ENCODE measurements around the gene MYO1A.
"Not testable (repeated sequence)": the region's sequence is repeated elsewhere in the genome, so short reads cannot be mapped to it uniquely, and the experiment has no call there.

The MYO1A gene

DNA sequence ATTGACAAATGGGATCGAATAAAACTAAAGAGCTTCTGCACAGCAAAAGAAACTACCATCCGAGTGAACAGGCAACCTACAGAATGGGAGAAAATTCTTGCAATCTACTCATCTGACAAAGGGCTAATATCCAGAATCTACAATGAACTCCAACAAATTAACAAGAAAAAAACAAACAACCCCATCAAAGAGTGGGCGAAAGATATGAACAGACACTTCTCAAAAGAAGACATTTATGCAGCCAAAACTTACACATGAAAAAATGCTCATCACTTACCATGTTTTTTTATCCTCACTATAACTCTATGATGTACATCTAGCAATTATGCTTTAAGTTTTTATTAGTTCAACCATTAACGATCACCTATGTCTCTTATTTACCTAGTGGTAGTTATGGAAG is 4.0 kb upstream of the MYO1A start:
- H3K9ac ChIP-seq (ENCODE audit: low read depth, low read length); H3K9me3 ChIP-seq (ENCODE audit: control insufficient read depth, insufficient read depth, low read length); H3K27me3 ChIP-seq (ENCODE audit: control insufficient read depth, insufficient read depth, low read length); H3K4me3 ChIP-seq (ENCODE audit: low read depth, low read length); H3K4me1 ChIP-seq (ENCODE audit: control insufficient read depth, insufficient read depth, low read length): not testable (repeated sequence)
- peaks cover 14% of the 10 kb centered on the region for H3K36me3 ChIP-seq (ENCODE audit: control insufficient read depth, insufficient read depth, low read length)

DNA sequence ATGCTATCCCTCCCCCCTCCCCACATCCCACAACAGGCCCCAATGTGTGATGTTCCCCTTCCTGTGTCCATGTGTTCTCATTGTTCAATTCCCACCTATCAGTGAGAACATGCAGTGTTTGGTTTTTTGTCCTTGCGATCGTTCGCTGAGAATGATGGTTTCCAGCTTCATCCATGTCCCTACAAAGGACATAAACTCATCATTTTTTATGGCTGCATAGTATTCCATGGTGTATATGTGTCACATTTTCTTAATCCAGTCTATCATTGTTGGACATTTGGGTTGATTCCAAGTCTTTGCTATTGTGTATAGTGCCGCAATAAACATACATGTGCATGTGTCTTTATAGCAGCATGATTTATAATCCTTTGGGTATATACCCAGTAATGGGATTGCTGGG is 3.2 kb upstream of the MYO1A start:
- not testable (repeated sequence) for H3K4me1 ChIP-seq (ENCODE audit: control insufficient read depth, insufficient read depth, low read length); H3K9me3 ChIP-seq (ENCODE audit: control insufficient read depth, insufficient read depth, low read length); H3K36me3 ChIP-seq (ENCODE audit: control insufficient read depth, insufficient read depth, low read length); H3K9ac ChIP-seq (ENCODE audit: low read depth, low read length); H3K27me3 ChIP-seq (ENCODE audit: control insufficient read depth, insufficient read depth, low read length); H3K4me3 ChIP-seq (ENCODE audit: low read depth, low read length)

DNA sequence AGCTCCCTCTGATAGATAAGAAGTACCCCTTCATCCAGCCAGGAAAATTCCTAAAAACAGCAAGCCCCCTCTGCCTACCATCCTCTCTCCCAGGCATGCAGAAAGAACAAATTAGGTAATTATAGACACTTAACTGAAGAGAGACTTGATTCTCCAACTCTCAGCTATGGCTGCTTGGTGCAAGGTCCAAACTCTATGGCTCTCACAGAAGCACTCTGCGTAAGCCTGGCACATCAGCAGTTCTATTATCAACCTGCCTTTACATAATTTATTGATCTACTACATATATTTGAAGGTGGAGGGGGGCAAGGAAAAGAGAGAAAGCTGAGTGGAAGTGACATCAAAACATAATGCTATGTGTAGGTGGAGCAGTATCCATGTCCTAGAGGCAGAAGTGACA is 1.1 kb upstream of the MYO1A start:
- H3K4me1 ChIP-seq (ENCODE audit: control insufficient read depth, insufficient read depth, low read length), result no peaks in the 10 kb centered on the region
- no peak overlapping the region for H3K9ac ChIP-seq (ENCODE audit: low read depth, low read length)
- H3K9me3 ChIP-seq (ENCODE audit: control insufficient read depth, insufficient read depth, low read length), result no peaks in the 10 kb centered on the region
- no peak overlapping the region for H3K4me3 ChIP-seq (ENCODE audit: low read depth, low read length)
- no peaks in the 10 kb centered on the region for H3K36me3 ChIP-seq (ENCODE audit: control insufficient read depth, insufficient read depth, low read length)
- no peaks in the 10 kb centered on the region for H3K27me3 ChIP-seq (ENCODE audit: control insufficient read depth, insufficient read depth, low read length)

DNA sequence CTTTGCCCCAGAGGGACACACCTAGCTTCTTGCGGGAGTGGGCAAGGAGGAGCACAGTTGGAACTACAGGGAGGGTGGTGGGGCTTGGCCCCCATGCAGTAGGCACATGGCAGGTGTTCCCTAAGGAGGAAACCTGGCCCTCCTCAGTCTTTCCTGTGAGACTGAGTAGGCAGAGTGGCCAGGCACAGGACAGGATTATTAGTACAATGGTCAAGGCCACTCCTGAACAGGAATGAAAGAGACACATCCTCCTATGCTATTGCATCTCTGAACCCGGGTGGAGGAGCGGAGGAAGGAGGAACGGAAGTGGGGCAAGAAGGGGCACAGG is 846 bp downstream of the MYO1A start:
- Histone ChIP-seq H3K9me3 (ENCODE audit: control insufficient read depth, insufficient read depth, low read length) (no peaks in the 10 kb centered on the region), H3K36me3 (ENCODE audit: control insufficient read depth, insufficient read depth, low read length) (no peaks in the 10 kb centered on the region), H3K4me1 (ENCODE audit: control insufficient read depth, insufficient read depth, low read length) (no peaks in the 10 kb centered on the region)

GRCh38 chr12:57048423-57049118 is 1.4 kb downstream of the MYO1A start:
- Histone ChIP-seq H3K27me3 (ENCODE audit: control insufficient read depth, insufficient read depth, low read length) (no peaks in the 10 kb centered on the region), H3K9me3 (ENCODE audit: control insufficient read depth, insufficient read depth, low read length) (no peaks in the 10 kb centered on the region), H3K9ac (ENCODE audit: low read depth, low read length) (no peak overlapping the region), H3K36me3 (ENCODE audit: control insufficient read depth, insufficient read depth, low read length) (no peaks in the 10 kb centered on the region), H3K4me3 (ENCODE audit: low read depth, low read length) (no peak overlapping the region), H3K4me1 (ENCODE audit: control insufficient read depth, insufficient read depth, low read length) (no peaks in the 10 kb centered on the region)

More for the DNA sequence above, 846 bp downstream of the MYO1A start:
- H3K4me3 ChIP-seq (ENCODE audit: low read depth, low read length), result no peak overlapping the region
- no peaks in the 10 kb centered on the region for H3K27me3 ChIP-seq (ENCODE audit: control insufficient read depth, insufficient read depth, low read length)
- no peak overlapping the region for H3K9ac ChIP-seq (ENCODE audit: low read depth, low read length)

- H3K4me3 ChIP-seq (ENCODE audit: low read depth, low read length), result no peak overlapping the region
- H3K9me3 ChIP-seq (ENCODE audit: control insufficient read depth, insufficient read depth, low read length), result no peaks in the 10 kb centered on the region
- H3K36me3 ChIP-seq (ENCODE audit: control insufficient read depth, insufficient read depth, low read length), result no peaks in the 10 kb centered on the region
- H3K4me1 ChIP-seq (ENCODE audit: control insufficient read depth, insufficient read depth, low read length), result no peaks in the 10 kb centered on the region
- no peaks in the 10 kb centered on the region for H3K27me3 ChIP-seq (ENCODE audit: control insufficient read depth, insufficient read depth, low read length)
- no peak overlapping the region for H3K9ac ChIP-seq (ENCODE audit: low read depth, low read length)
These were observed 1.9 kb downstream of the MYO1A start for GRCh38 chr12:57047981-57048380.

- H3K9me3 ChIP-seq (ENCODE audit: control insufficient read depth, insufficient read depth, low read length), result no peaks in the 10 kb centered on the region
- no peaks in the 10 kb centered on the region for H3K36me3 ChIP-seq (ENCODE audit: control insufficient read depth, insufficient read depth, low read length)
- no peaks in the 10 kb centered on the region for H3K27me3 ChIP-seq (ENCODE audit: control insufficient read depth, insufficient read depth, low read length)
- H3K4me1 ChIP-seq (ENCODE audit: control insufficient read depth, insufficient read depth, low read length), result no peaks in the 10 kb centered on the region
- no peak overlapping the region for H3K9ac ChIP-seq (ENCODE audit: low read depth, low read length)
- no peak overlapping the region for H3K4me3 ChIP-seq (ENCODE audit: low read depth, low read length)
These were observed 2.7 kb downstream of the MYO1A start for GRCh38 chr12:57046947-57047890.

DNA sequence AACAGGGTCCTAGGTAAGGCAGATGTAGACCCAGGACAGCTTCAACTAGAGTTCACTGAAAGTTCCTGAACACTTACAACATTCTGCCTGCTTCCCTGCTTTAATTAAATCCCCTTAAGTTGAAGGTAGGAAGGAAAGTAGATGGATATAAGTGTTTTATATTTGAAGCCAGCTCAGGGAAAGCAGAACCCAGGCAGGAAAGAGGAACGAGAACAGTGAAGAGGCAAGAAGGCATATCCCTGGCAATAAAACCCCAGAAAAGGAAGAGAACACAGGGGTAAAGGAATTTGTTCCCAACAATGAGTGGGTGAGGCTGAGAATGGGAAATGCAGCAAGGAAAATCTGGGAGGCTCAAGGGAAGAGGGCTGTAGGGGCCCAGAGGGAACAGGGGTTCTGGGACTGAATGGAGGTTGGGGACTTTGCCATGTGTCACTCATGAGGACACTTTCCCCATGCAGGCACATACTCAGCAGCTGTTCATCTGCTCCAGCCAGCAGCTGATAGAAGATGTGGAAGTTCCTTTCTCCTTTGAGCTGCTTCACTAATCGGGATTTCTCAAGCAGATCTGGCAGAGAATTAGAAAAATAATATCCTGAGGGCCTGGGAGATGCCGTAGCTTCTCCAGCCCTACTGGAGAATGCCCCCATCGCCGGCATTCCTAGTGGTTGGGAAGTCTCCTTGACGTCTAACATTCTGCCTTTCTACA is 3.7 kb downstream of the MYO1A start:
- Histone ChIP-seq H3K9me3 (ENCODE audit: control insufficient read depth, insufficient read depth, low read length) (no peaks in the 10 kb centered on the region), H3K27me3 (ENCODE audit: control insufficient read depth, insufficient read depth, low read length) (no peaks in the 10 kb centered on the region), H3K4me3 (ENCODE audit: low read depth, low read length) (no peak overlapping the region), H3K9ac (ENCODE audit: low read depth, low read length) (no peak overlapping the region), H3K4me1 (ENCODE audit: control insufficient read depth, insufficient read depth, low read length) (no peaks in the 10 kb centered on the region), H3K36me3 (ENCODE audit: control insufficient read depth, insufficient read depth, low read length) (no peaks in the 10 kb centered on the region)

DNA sequence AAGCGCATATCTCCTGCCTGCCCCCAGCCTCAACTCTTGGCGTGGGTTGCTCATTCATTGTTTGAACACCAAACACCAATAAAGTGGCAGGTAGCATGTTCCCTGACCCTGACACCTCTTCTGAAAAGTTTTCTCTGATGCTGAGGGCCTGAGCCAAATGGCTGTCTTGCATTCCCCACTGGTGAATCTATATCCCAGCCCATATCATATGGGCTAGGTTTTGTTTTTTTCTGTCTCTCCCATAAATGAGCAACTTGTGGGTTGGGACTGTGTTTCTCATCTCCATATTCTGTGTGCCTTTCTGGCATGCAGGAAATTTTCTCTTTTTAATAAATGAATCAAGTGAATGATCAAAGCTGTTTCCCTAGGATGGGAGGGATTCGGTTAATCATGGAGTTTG is 5.0 kb downstream of the MYO1A start:
- Histone ChIP-seq H3K9me3 (ENCODE audit: control insufficient read depth, insufficient read depth, low read length) (no peaks in the 10 kb centered on the region), H3K36me3 (ENCODE audit: control insufficient read depth, insufficient read depth, low read length) (no peaks in the 10 kb centered on the region), H3K4me1 (ENCODE audit: control insufficient read depth, insufficient read depth, low read length) (no peaks in the 10 kb centered on the region), H3K4me3 (ENCODE audit: low read depth, low read length) (no peak overlapping the region), H3K9ac (ENCODE audit: low read depth, low read length) (no peak overlapping the region), H3K27me3 (ENCODE audit: control insufficient read depth, insufficient read depth, low read length) (no peaks in the 10 kb centered on the region)

GRCh38 chr12:57044468-57044867 is 5.5 kb downstream of the MYO1A start:
- Histone ChIP-seq H3K9ac (ENCODE audit: low read depth, low read length) (no peak overlapping the region), H3K4me3 (ENCODE audit: low read depth, low read length) (no peak overlapping the region), H3K27me3 (ENCODE audit: control insufficient read depth, insufficient read depth, low read length) (no peaks in the 10 kb centered on the region), H3K4me1 (ENCODE audit: control insufficient read depth, insufficient read depth, low read length) (no peaks in the 10 kb centered on the region), H3K9me3 (ENCODE audit: control insufficient read depth, insufficient read depth, low read length) (no peaks in the 10 kb centered on the region), H3K36me3 (ENCODE audit: control insufficient read depth, insufficient read depth, low read length) (no peaks in the 10 kb centered on the region)

GRCh38 chr12:57042695-57043094 is 7.2 kb downstream of the MYO1A start:
- H3K9ac ChIP-seq (ENCODE audit: low read depth, low read length), result no peak overlapping the region
- H3K9me3 ChIP-seq (ENCODE audit: control insufficient read depth, insufficient read depth, low read length), result no peaks in the 10 kb centered on the region
- H3K4me3 ChIP-seq (ENCODE audit: low read depth, low read length), result no peak overlapping the region
- H3K4me1 ChIP-seq (ENCODE audit: control insufficient read depth, insufficient read depth, low read length), result no peaks in the 10 kb centered on the region
- H3K36me3 ChIP-seq (ENCODE audit: control insufficient read depth, insufficient read depth, low read length), result no peaks in the 10 kb centered on the region
- H3K27me3 ChIP-seq (ENCODE audit: control insufficient read depth, insufficient read depth, low read length), result no peaks in the 10 kb centered on the region
